A549 (cell line): ENCODE measurements around the gene TXNIP.

Experiments
- CEBPB ChIP-seq, 2 experiments: fragments of >200 bp in 1 of 2; sonication (Bioruptor Twin) in 1 of 2; formaldehyde crosslinking in 1 of 2; IDR thresholded peaks; 2 replicates each; pipeline ENCODE4 v1.6.1; 2012 to 2016
- EP300 ChIP-seq, 2 experiments: fragments of >200 bp; sonication (Bioruptor Twin); formaldehyde crosslinking; IDR thresholded peaks; 2 replicates in 1 of 2; 3 replicates in 1 of 2; pipeline ENCODE4 v1.6.1; 2016 to 2017
- ESRRA ChIP-seq: fragments of 150-350 bp; IDR thresholded peaks from 2 replicates; pipeline ENCODE4 v1.6.1; 2014; ENCODE audit warnings: mild to moderate bottlenecking, low read length, borderline replicate concordance
- MAFK ChIP-seq: fragments of 450-650 bp; IDR thresholded peaks from 2 replicates; pipeline ENCODE4 v1.6.1; 2014; ENCODE audit not compliant: partially characterized antibody
- RFX5 ChIP-seq: fragments of 450-650 bp; IDR thresholded peaks from 2 replicates; pipeline ENCODE4 v1.7.1; 2014; ENCODE audit warnings: antibody characterized with exemption, mild to moderate bottlenecking, moderate library complexity
- SREBF2 ChIP-seq: fragments of 450-650 bp; IDR thresholded peaks from 2 replicates; pipeline ENCODE4 v1.6.1; 2014; ENCODE audit warnings: mild to moderate bottlenecking, moderate library complexity
- TFCP2L1 ChIP-seq: fragments of 250-450 bp; sonication (Bioruptor Pico); IDR thresholded peaks from 2 replicates; pipeline ENCODE4 v1.5.0; 2021; ENCODE audit warnings: mild to moderate bottlenecking
- ZFP36 ChIP-seq: fragments of 450-650 bp; IDR thresholded peaks from 2 replicates; pipeline ENCODE4 v1.6.1; 2014; ENCODE audit warnings: borderline replicate concordance; ENCODE audit not compliant: partially characterized antibody
- ZNF302 ChIP-seq: fragments of 250-450 bp; sonication (Bioruptor Pico); IDR thresholded peaks from 2 replicates; pipeline ENCODE4 v1.9.0; 2021; ENCODE audit warnings: inconsistent platforms, mild to moderate bottlenecking, moderate library complexity
- TF ChIP-seq, protein P1 (sequence below): fragments of 450-650 bp; IDR thresholded peaks from 2 replicates; pipeline ENCODE4 v1.6.1; 2014; ENCODE audit warnings: antibody characterized with exemption
- TF ChIP-seq, protein P2 (sequence below): fragments of >200 bp; sonication (Bioruptor Twin); formaldehyde crosslinking; IDR thresholded peaks from 3 replicates; pipeline ENCODE4 v1.5.1; 2016

DNA sequence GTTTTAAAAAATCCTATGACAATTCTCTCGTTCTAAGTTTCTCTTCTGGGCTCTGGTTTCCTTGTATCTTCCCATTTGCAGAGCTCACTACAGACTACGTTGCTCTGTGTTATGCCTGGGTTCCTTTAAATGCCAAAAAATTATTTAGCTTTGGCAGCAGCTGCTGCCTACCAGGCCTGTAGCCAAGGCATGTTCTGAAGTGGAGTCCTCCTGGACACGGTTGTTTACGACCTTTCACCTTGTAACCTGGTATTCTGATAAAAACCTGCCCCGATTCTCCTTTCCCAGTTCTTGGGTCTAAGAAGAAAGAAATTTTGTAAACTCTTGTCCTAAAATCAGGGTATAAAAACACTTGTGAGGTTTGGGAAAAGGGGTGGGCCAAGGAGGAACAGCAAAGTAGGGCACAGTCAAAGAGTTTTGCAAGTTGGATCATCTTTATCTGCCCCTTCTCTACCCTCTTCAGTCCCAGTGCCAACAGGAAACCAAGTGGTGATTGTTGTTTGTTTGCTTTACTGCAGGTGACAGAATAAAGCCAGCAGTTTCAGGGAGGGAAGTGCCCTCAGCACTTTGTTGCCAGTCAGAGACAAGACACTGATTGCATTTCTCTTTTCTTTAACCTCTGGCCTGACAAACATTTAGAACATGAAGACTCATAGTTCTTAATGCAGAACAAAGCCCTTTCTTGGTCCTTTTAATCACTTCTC, 3.1 kb upstream of the TXNIP start:
- TF ChIP-seq TFCP2L1 (CRISPR knock-in tag) (no peak), SREBF2 (no peak), RFX5 (no peak), ZNF302 (CRISPR knock-in tag) (no peak), CEBPB (IDR thresholded peaks at IDR 0.05) (no peak), MAFK (no peak), ESRRA (no peak), ZFP36 (no peak), EP300 (IDR thresholded peaks at IDR 0.05) (no peak)
- TF ChIP-seq, protein P1, sequence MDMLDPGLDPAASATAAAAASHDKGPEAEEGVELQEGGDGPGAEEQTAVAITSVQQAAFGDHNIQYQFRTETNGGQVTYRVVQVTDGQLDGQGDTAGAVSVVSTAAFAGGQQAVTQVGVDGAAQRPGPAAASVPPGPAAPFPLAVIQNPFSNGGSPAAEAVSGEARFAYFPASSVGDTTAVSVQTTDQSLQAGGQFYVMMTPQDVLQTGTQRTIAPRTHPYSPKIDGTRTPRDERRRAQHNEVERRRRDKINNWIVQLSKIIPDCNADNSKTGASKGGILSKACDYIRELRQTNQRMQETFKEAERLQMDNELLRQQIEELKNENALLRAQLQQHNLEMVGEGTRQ, result no peak
- TF ChIP-seq, protein P2, sequence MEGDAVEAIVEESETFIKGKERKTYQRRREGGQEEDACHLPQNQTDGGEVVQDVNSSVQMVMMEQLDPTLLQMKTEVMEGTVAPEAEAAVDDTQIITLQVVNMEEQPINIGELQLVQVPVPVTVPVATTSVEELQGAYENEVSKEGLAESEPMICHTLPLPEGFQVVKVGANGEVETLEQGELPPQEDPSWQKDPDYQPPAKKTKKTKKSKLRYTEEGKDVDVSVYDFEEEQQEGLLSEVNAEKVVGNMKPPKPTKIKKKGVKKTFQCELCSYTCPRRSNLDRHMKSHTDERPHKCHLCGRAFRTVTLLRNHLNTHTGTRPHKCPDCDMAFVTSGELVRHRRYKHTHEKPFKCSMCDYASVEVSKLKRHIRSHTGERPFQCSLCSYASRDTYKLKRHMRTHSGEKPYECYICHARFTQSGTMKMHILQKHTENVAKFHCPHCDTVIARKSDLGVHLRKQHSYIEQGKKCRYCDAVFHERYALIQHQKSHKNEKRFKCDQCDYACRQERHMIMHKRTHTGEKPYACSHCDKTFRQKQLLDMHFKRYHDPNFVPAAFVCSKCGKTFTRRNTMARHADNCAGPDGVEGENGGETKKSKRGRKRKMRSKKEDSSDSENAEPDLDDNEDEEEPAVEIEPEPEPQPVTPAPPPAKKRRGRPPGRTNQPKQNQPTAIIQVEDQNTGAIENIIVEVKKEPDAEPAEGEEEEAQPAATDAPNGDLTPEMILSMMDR, result no peak
